HG02970 (cell line): ENCODE results near the gene OR1I1.
"Not testable (repeated sequence)": the region's sequence is repeated elsewhere in the genome, so short reads cannot be mapped to it uniquely, and the experiment has no call there.

Experiments used
- ATAC-seq: cut with Tn5 transposase; IDR thresholded peaks from one replicate; pipeline ENCODE4 v1.9.1; 2021; ENCODE audit warnings: mild to moderate bottlenecking, moderate library complexity, moderate number of reproducible peaks; ENCODE audit not compliant: unreplicated experiment, low FRiP score

The OR1I1 gene

GRCh38 chr19:15081911-15082310, at the start of gene OR1I1:
TSS of gene OR1I1 (plus strand) at chr19:15082211. CDS start at chr19:15087066, 4,855 bp downstream.
- no peak for ATAC-seq

GRCh38 chr19:15035795-15036311, 46.2 kb upstream of the OR1I1 start:
- no peak for ATAC-seq

- no peak for ATAC-seq
Measured at GRCh38 chr19:15037586-15037985, 44.4 kb upstream of the OR1I1 start.

GRCh38 chr19:15038294-15038693, 43.7 kb upstream of the OR1I1 start:
- no peak for ATAC-seq

GRCh38 chr19:15042003-15042402, 40.0 kb upstream of the OR1I1 start:
- no peak for ATAC-seq

- no peak for ATAC-seq
Measured at GRCh38 chr19:15042826-15043225, 39.2 kb upstream of the OR1I1 start.

GRCh38 chr19:15045506-15045905, 36.5 kb upstream of the OR1I1 start:
- ATAC-seq, result no peak

GRCh38 chr19:15047680-15048079, 34.3 kb upstream of the OR1I1 start:
- ATAC-seq, result no peak

GRCh38 chr19:15048128-15048527, 33.9 kb upstream of the OR1I1 start:
- no peak for ATAC-seq

GRCh38 chr19:15048885-15049541, 33.0 kb upstream of the OR1I1 start, which contains the start of gene CASP14:
TSS of gene CASP14 (plus strand) at chr19:15049480. CDS start at chr19:15052252, 2,772 bp downstream.
- ATAC-seq, result no peak

- no peak for ATAC-seq
Measured at GRCh38 chr19:15050639-15051038, 31.4 kb upstream of the OR1I1 start.

- ATAC-seq, result no peak
Measured at GRCh38 chr19:15062036-15062435, 20.0 kb upstream of the OR1I1 start.

GRCh38 chr19:15070386-15070785, 11.6 kb upstream of the OR1I1 start:
- ATAC-seq, result not testable (repeated sequence)

GRCh38 chr19:15072930-15073647, 8.9 kb upstream of the OR1I1 start:
- no peak for ATAC-seq

- no peak for ATAC-seq
Measured at GRCh38 chr19:15074371-15074770, 7.6 kb upstream of the OR1I1 start.

GRCh38 chr19:15075806-15076205, 6.2 kb upstream of the OR1I1 start:
- no peak for ATAC-seq

GRCh38 chr19:15080002-15080401, 2.0 kb upstream of the OR1I1 start:
- ATAC-seq, result not testable (repeated sequence)

GRCh38 chr19:15087182-15087581, 5.2 kb downstream of the OR1I1 start:
- no peak for ATAC-seq

GRCh38 chr19:15091918-15092753, 10.1 kb downstream of the OR1I1 start:
- ATAC-seq, result no peak

- no peak for ATAC-seq
Measured at GRCh38 chr19:15093001-15093400, 11.0 kb downstream of the OR1I1 start.

- ATAC-seq, result no peak
Measured at GRCh38 chr19:15096223-15096622, 14.2 kb downstream of the OR1I1 start.
